ENCODE data around the gene HELZ.

HELZ gene

DNA sequence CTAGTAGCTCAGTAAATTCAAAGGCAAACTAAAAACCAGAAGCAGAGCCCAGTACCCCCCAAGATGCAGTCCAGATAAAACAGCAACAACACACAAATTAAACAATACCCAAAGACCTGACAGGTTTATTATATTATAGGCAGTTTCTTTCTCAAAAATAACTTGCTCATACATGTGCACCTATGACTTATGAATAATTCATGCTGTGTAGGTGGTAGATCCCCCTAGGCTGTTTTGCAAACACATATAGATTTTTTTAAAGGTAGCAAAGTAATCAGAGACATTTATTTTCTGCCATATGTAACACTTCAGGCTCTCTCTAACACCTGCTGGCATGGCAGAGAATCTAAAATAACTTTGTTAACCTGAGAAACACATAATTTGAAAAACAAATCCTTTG lies 173.4 kb downstream of the HELZ start:
- DNase-seq = no peak

- no peak for DNase-seq
These were observed 175.3 kb downstream of the HELZ start for GRCh38 chr17:67069603-67070136.

- no peak for DNase-seq
These were observed 176.0 kb downstream of the HELZ start for GRCh38 chr17:67068999-67069398.

GRCh38 chr17:67067571-67068482 lies 177.2 kb downstream of the HELZ start:
- no peak for DNase-seq

DNA sequence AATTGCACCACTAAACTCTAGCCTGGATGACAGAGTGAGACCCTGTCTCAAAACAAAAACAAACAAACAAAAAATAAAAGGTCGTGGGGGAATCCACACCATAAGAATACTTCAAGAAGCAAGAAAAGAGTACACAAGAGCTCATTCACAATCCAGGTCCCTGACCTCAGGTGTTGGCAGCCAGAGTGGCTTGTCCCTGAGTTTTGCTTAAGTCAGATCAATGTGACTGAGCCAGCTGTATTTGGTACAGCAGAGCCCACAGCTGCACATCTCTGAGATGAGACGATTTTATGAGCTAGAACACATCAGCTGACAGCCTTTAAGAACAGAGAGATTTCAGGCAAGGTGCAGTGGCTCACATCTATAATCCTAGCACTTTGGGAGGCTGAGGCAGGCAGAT lies 178.3 kb downstream of the HELZ start:
- no peak for DNase-seq

GRCh38 chr17:67063141-67063540 lies 181.9 kb downstream of the HELZ start:
- no peak for DNase-seq

GRCh38 chr17:67059372-67059771 lies 185.6 kb downstream of the HELZ start:
- no peak for DNase-seq

- DNase-seq = no peak
These were observed 187.0 kb downstream of the HELZ start for GRCh38 chr17:67058036-67058435.

- no peak for DNase-seq
These were observed 188.1 kb downstream of the HELZ start for GRCh38 chr17:67056746-67057490.

GRCh38 chr17:67055811-67056745 lies 188.9 kb downstream of the HELZ start:
- DNase-seq = no peak

GRCh38 chr17:67055041-67055443 lies 190.0 kb downstream of the HELZ start:
- no peak for DNase-seq

- DNase-seq = no peak
These were observed 190.4 kb downstream of the HELZ start for GRCh38 chr17:67054608-67055007.

DNA sequence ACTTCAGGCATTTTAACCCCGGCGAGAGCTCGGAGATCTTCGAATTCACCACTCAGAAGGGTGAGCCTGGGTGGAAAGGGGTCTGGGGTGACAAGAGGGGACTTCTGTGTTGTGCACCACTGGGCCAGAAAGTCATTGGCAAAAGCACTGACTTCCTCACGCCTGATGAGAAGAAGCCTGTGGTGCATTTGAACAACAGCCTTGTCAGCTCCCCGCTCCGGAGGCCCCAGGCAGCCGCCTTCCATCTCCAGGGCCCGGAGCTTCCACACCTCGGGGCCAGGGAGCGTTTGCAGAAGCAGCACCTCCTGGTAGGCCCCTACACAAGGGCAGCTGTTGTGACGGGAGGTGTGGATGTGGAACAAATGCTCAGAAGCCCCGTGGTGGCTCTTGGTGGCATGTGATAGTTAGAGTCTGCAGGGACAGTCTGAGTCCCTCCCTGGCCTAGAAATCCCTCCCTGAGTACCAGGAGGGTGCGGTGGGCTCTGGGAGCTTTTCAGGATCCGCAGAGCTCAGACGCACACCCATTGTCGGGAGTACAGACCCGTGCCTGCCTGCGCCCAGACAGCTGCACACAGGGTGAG lies 190.9 kb downstream of the HELZ start:
- no peak for DNase-seq

GRCh38 chr17:67053438-67054000 lies 191.5 kb downstream of the HELZ start:
- DNase-seq = no peak

DNA sequence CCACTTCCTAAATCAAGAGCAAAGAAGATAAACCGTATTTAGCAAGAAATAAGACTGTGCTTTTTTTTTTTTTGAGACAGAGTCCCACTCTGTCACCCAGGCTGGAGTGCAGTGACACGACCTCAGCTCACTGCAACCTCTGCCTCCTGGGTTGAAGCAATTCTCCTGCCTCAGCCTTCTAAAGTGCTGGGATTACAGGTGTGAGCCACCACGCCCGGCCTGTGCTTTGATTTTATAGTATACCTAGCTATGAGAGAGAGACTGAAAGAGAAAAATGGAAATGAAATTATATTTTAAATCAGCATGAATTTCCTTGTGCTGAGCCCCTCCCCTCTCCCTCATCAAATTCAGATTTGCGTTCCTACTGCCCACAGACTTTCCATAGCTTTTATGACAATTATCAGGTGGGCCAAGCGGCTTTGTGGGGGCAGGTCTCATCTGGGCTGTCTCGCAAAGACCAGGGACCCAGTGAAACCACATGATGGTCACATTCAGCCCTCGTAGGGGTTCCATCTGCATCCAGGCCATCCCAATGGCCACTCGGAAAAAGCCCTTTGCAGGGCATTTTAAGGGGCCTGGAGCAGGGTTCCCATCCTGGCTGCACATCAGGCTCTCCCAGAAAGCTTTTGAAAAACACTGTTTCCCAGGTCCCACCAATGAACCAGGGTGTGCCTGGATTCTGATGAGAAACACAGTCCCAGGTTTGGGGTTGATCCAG lies 192.1 kb downstream of the HELZ start:
- no peak for DNase-seq

GRCh38 chr17:67051837-67052236 lies 193.2 kb downstream of the HELZ start:
- DNase-seq = no peak

DNA sequence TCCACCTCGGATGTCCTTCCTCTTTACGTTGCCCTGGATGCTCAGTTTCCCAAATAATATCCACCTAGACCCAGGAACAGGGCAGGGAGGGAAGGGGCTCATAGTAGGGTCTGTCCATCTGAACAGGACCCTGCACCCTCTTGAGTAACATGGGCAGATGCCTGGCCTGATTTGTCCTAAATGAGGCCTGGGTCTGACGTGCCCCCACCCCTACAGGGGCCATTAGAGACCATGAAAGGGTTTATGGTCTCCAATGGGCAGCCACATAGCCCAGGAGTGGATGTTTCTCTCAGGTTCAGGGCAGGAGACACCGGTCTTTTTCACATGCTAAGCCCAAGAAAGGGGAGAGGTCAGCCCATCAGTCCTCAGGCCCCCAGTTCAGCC lies 193.8 kb downstream of the HELZ start:
- no peak for DNase-seq

DNA sequence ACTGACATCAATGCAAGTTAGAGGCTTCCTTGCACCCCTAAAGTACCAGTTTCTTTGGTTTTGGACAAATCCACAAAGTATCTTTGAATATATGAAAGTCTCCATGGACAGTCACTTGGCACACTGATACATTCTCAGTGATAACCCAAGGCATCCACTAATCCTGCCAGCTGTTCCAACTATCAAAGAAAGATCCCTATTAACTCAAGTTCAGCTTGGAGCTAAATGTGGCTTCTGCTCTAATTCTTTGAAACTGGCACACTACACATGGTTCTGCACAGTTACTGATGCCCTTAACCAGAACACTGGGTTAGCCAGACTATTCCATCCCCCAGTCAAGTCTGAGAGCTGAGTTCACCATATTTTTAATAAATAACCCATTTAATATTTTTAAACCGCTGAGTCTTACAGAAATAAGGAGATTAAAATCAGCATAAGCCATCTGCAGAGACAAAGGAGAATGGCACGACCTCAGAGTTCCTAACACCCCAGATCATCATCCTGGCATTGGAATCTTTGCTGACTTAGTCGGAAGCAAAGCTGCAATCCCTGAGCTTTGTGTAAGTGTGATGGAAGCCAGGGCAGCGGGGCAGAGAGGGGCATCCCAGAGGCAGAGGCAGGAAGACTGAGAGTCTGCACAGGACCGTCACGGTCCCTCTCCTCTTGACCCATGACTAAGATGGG lies 194.4 kb downstream of the HELZ start:
- no peak for DNase-seq

DNA sequence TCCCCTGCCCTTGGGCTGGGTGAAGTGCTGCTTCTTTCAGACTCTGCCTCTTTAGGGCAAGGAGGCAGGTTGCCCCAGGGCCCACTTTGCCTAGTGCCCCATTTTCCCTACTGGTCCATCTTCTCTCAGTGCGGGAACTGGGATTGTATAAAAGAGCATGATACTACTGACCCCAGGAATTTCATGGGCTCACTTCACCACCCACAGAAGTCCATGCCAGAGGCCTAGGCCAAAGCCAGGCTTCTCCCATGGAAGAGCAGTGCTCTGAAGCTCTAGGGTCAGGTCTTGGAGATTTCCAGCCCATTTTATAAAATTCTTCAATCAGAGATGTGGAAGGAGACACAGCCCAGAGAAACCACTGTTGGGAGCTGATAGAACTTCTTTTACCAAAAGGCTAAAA lies 194.9 kb downstream of the HELZ start:
- no peak for DNase-seq

- no peak for DNase-seq
These were observed 195.8 kb downstream of the HELZ start for GRCh38 chr17:67049025-67049739.
